Stimulated activated CD8-positive, alpha-beta memory T cell treated with anti-CD3 and anti-CD28 coated beads, Interleukin-7, amount 100 ng/mL, for 24 hours (primary cell): ENCODE results near the gene NUDT19.
A peak's percentile ranks its signal among the peaks of the same experiment; 100 is the strongest.
"Not testable (repeated sequence)": the region's sequence is repeated elsewhere in the genome, so short reads cannot be mapped to it uniquely, and the experiment has no call there.

ENCODE experiments used
- DNase-seq: peaks from one replicate; pipeline ENCODE4 v3.0.0-alpha.2; 2020; ENCODE audit warnings: low read depth

NUDT19 gene

DNA sequence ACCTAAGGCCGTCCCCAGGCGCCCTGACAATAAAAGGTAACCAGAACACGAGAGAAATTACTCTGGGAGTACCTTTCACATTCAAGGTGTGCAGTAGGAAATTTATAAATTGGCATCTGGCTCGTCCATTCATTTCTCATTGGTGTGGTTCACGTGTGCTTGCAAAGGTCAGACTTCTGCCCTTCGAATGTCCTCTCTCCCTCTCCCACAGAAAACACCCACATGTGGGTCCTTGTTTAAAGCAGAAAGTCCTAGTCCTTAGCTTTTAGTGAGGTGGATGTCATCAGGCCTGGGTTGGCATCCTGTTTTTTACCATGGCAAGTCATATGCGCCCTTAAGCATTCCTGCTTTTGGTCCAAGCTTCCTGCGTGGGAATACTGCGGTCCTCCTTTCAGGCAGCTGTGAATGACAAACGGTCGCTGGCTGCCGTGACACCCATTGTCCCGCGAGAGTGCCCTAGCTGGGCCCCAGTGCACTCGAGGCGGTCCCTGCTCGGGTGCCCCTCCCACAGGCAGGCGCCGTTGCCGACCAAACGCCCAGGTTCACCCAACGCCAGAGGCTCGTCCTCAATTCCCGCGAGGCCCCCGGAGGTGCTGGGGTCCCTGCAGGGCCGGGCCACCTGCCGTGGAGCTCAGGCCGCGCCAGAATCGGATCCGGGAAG is at the start of gene NUDT19:
Gene NUDT19, plus strand, starts transcription at position 531 of the 661 bp plus-strand sequence. CDS start 140 bp downstream, outside the sequence.
- DNase-seq: peak; percentile 70

DNA sequence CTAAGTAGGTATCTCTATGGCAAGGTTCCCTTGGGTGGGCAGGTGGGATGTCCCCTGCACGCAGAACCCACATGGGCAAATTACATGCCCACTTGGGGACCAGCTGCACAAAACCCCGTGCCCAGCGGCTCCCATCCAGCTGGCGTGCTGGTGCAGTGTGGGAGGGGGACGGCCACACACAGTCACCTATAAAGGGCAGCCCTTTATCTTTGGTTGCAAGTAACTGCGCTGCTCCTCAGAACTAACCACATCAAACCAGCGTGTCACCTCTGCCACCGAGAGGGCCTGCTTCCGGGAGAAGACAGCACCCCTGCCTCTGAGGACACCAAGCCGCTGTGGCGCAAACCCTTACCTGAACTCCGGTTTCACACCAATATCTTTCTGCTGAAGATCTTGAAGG is 48.9 kb upstream of the NUDT19 start:
- DNase-seq: peak; percentile 21

DNA sequence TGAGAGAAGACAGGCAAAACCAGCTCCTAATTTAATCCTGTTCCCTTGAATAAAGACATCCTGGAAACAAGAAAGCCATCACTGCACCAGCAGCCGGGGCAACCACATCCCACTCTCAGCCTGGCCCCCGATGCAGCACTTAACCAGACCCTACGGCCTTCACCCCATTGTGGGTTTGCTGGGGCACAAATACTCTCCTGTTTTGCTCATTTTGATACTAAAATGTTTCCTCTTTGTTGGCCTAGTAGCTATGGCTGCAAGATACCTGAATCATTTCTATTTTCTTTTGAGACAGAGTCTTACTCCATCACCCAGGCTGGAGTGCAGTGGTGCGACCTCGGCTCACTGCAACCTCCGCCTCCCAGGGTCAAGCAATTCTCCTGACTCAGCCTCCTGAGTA is 45.1 kb upstream of the NUDT19 start:
- DNase-seq: no peak

DNA sequence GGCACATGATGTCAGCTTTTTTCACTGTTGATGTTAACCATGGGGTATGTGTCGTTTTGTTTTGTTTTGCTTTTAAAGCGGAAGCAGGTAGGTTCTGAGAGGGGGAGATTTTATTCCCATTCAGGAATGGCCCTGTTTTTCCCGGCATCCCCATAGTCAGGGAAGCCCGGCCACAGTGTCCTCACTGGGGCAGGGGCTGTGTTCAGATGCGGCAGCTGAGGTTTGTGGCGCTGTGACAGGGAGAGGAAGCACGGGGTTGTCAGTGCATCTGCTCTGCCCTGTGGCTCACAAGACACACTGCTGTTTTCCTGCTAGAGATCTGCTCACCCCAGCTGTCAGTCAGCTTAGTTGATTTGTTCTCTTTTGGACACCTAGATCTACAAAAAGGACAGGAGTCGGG is 44.3 kb upstream of the NUDT19 start:
- no peak for DNase-seq

DNA sequence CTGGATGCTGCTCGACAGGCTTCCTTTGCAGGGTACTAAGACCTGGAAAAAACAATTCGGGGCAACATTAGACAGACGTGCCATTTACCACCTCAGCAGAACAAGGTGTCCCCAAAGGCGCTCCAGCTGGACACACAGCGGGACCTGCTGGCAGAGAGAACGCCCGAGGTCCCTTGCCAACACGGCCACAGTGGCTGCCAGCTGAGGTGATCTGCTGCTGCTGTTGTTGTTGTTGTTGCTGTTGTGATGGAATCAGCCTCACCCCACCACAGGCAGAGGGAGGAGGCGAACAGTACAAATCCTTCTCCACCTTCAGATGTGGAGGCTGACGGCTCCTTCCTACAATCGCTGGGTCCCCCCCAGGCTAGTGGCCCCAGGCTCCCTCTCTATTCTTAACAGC is 41.9 kb upstream of the NUDT19 start:
- DNase-seq: no peak

DNA sequence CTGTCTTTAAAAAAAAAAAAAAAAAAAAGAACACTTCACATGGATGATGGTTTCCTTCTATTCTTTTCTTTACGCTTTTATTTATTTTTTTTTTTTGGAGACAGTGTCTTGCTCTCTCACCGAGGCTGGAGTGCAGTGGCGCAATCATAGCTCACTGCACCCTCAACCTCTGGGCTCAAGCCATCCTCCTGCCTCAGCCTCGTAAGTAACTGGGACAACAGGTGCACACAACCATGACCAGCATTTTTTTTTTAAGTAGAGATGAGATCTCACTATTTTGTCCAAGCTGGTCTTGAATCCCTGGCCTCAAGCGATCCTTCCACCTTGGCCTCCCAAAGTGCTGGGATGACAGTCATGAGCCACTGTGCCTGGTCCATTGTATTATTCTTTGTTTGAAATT is 41.0 kb upstream of the NUDT19 start:
- no peak for DNase-seq

DNA sequence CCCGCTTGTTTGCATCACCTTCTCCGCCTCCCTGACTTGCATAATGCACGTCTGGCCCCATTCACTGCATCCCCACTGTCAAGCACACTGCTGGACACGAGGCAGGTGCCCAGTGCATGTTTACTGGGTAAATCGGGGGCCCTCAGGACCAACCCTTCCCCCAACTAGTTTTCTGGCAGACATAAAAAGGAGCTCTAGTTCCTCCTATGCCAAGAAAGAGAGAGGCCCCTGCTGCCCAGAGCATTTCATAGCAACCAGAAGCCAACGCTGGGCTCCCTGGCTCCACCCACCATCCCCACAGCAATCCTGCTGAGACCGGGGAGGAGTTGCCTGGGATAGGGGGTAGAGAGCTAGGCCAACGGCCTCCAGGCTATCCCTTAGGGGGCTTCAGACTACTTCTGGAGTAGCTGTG is 39.9 kb upstream of the NUDT19 start:
- no peak for DNase-seq

DNA sequence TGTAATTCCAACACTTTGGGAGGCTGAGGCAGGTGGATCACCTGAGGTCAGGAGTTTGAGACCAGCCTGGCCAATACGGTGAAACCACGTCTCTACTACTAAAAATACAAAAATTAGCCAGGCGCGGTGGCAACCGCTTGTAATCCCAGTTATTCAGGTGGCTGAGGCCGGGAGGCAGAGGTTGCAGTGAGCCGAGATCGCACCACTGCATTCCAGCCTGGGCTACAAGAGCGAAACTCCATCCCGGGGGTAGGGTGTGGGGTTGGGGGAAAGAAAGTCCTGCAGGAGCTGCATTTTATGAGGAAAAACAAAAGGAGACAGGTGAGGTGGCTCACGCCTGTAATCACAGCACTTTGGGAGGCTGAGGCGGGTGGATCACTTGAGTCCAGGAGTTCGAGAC is 39.3 kb upstream of the NUDT19 start:
- not testable (repeated sequence) for DNase-seq

DNA sequence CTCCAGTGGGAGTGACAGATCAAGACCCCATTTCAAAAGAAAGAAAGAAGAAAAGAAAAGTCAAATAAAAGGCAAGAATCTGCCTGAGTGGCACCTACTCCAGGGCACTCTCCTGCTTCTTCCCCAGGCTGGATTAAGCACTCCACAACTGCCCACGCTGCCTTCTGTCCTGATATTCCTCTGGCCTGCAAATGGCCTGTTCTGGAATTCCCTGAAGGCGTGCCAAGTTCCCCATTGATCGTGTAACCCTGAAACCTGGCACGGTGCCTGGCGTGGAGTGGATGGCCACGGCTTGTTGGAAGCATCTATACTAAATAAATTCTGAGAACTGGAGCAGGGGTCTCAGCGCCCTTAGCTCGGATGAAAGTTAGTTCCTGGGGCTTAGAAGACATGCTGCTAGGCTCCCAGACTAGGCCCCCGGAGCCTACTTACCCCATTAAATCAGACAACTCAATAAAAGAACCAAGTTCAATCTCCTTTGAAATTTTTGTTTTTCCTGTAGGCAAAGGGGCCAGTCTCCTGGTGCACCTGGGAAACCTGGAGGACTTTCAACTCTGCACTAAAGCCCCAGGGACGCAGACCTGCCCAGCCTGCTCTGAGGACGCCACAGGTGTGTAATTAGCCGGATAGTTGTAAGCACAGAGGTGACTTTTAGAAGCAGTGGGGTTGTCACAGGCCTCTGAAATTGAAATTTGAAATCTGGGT is 38.6 kb upstream of the NUDT19 start:
- no peak for DNase-seq

DNA sequence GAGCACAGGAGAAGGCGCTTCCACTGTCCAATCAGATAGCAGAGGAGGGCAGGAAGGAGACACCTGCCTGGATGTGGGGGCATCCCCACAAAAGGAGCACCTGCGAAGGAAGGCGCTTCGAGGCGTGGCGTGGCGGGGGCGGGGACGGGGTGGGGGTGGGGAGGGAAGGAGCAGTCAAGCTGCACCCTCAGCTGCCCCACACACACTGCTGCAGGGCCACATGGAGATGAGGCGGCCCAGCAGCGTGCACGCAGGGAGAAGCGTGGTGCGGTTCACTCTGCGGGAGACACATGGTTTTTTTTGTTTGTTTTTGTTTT is 38.1 kb upstream of the NUDT19 start:
- DNase-seq: no peak

DNA sequence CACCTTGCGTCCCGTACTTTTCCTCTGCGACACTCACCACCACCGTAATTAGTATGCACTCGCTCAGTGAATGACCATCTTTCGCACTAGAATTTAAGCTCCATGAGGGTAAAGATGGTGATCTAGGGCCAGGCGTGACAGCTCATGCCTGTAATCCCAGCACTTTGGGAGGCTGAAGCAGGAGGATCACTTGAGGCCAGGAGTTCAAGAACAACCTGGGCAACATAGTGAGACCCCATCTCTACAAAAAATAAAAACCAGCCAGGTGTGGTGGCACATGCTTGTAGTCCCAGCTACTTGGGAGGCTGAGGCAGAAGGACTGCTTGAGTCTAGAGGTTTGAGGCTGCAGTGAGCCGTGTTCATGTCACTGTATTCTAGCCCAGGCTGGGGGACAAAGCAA is 35.2 kb upstream of the NUDT19 start:
- DNase-seq: not testable (repeated sequence)

DNA sequence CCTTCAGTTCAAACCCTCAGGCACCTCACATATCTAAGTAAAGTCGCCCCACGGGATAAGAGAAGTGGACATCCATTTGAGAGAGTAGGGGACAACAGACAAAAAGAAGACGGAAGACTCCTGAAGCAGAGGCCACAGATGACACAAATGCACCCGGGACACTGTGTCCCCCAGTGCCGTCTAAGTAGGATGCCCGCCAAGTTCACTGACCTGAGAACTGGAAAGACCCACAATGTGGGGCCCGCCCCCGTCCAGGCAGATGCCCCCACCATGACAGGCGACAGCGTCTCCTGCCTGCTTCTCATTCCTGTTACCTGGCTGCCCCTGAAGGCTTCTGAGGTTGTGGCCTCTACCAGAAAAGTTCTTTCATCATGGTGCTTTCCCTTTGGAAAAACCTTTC is 33.5 kb upstream of the NUDT19 start:
- no peak for DNase-seq

DNA sequence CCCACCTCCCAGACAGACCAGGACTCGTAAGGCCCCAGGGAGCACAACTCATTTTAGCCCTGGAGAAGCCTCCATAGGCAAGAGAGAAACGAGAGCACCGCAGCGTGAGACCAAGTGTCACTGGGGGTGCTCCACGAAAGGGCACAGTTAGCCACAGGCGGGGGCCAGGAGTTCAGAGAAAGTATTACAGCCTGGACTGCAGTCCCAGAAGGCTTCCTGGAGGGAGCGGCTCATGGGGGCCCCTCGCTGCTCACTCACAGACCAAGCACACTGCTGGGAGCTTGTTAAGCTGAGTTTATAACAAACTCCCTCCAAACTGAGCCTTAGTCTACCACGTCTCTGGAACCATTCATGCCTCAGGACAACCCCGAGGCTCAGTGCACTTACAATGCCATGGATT is 33.1 kb upstream of the NUDT19 start:
- DNase-seq: no peak

DNA sequence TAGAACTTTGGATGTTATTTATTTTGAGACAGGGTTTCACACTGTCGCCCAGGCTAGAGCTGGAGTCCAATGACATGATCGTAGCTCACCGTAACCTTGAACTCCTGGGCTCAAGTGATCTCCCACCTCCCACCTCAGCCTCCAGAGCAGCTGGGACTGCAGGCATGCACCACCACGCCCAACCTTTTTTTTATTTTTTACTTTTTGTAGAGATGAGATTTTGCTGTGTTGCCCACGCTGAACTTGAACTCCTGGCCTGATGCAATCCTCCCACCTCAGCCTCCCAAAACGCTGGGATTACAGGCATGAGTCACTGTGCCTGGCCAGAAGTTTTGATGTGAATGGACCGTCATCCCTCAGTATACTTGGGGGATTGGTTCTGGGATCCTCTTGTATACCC is 30.3 kb upstream of the NUDT19 start:
- no peak for DNase-seq

DNA sequence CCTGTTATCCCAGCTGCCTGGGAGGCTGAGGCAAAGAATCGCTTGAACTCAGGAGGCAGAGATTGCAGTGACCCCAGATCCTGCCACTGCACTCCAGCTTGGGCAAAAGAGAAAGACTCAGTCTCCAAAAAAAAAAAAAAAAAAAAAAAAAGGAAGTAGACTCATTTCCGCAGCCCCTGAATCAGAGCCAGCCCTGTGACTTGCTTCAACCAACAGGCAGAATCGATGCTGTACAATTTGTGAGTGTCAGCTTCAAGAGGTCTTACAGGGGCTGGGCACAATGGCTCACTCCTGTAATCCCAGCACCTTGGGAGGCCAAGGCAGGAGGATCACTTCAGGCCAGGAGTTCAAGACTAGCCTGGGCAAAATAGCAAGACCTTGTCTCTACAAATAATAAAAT is 29.4 kb upstream of the NUDT19 start:
- DNase-seq: no peak

DNA sequence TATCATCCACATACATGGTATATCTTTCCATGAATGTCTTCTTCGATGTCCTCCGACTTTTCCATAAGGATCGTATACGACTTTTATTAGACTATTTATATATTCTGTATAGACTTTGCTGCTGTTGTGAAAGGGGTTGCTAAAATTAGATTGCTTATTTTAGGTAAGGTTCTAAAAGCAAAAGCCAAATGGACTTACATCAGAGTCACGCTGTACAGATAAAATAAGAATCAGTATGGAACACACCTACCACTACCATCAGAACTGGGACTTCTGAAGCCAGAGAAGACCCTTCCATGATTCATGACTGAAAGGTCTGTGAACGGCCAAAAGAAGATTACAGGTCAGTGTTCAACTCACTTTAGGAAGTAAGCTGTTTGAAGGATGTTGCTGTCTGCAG is 25.5 kb upstream of the NUDT19 start:
- no peak for DNase-seq

DNA sequence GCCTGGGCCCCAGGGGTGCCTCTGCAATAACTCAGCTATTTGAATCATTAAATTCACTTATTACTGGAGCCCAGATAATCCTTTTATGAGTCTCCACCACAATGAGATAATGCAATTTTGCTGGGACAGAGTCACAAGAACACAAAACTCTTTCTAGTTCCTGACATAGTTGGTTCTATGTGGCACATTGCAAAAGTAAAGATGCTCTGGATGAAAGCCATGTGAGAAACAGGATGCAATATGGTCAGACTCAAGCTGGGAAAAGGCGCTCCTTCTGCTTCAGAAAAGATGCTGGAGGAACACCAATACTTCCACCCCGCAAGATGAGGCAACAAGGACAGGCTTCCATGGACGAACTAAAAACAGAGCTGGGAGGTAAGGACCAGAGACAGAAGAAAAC is 22.3 kb upstream of the NUDT19 start:
- DNase-seq: no peak

DNA sequence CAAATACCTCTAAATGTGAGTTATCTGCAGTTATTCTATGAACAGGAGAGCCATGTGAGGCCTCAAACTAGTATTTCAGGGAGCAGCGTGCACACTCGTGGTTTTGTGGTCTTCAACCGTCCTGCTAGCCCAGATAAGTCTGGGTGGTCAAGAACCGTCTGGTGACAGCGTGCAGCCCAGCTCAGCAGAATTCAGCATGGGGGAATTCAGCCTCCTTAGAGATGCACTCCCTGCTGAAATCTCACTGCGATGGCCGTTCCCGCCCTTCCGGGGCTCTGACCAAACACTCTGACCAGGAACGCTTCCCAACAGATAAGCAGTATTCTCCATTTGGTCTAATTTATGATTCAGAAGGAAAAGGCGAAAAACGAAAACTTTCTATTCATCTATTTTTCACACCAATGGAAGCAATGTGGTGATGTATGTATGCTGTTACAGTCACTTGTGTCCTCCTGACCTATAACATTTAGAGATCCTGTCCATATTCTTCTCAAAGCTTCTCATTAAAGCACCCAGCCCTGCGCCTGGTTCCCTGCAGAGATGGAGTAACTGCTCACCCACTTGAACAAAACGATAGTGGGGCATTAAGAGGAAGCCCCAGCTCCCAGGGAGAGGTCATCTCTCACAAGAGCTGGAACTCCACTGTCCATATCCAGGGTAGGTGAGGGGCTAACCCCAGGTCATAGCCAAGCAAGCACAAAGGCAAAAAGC is 19.6 kb upstream of the NUDT19 start:
- DNase-seq: no peak

DNA sequence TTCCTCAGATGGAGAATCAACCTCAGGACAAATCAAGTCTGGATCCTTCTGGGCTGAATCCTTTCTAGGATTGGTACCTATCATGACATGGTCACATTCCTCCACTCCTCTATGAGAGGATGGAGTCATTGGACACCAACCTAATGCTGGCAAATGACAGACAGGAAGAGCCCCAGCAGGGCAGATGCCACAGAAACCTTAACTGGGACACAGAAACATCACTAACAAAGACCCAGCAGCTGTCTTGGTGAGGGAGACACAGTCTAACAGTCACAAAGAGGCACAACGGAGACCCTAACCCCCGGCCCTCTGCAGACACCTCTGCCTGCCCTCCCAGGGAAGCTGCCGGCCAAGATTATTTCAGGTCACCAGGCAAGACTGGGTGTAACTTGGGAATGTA is 18.8 kb upstream of the NUDT19 start:
- no peak for DNase-seq

DNA sequence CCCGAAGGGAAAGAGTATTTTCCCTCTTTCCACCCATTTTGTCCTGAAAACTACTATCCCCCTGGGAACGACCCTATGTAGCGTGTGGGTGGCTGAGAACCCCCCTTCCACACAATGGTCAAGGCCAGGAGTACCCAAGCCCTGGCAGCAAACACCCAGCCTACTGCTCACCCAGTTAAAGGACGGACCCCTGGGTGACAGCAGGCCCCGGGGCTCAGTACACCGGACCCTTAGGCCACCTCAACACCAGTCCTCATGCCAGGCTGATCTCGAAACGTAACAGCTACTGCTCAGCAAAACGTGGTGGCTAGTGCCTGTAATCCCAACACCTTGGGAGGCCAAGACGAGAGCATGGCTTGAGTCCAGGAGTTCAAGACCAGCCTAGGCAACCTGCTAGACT is 18.0 kb upstream of the NUDT19 start:
- DNase-seq: no peak

DNA sequence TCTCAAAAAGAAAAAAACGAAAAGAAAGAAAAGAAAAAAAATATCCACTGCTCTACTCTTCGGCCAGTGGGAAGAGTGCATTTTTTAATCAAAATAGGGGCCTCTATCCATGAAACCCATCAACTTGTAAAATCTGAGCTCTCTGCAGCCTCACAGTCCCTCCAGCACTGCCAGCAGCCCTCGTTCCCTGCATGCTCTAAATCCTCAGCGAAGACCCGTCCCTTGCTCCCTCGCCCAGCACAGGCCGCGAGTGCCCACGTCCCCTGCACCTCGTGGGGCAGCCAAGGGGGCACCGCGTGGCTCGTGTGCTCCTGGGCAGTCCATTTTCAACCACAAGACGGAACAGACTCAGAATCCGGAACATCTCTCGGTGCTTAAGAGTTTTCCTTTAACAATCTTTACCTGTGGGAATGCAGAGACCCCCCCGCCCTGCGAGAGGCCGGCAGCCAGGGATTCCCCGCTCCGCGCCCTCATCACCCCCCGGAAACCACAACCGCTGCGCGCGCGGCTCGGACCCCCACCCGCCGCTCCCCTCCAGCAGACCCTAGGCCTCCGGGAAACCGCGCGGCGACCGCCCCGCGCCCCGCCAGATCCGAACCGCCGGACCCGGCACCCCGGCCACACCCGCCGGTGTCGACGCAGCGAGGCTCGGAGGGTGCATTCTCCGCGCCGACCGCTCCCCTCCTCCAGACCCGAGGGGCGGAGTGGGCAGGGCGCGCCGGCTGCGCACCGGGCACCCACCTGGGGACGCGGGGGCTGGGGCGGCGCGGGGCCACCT is 17.3 kb upstream of the NUDT19 start:
- no peak for DNase-seq

DNA sequence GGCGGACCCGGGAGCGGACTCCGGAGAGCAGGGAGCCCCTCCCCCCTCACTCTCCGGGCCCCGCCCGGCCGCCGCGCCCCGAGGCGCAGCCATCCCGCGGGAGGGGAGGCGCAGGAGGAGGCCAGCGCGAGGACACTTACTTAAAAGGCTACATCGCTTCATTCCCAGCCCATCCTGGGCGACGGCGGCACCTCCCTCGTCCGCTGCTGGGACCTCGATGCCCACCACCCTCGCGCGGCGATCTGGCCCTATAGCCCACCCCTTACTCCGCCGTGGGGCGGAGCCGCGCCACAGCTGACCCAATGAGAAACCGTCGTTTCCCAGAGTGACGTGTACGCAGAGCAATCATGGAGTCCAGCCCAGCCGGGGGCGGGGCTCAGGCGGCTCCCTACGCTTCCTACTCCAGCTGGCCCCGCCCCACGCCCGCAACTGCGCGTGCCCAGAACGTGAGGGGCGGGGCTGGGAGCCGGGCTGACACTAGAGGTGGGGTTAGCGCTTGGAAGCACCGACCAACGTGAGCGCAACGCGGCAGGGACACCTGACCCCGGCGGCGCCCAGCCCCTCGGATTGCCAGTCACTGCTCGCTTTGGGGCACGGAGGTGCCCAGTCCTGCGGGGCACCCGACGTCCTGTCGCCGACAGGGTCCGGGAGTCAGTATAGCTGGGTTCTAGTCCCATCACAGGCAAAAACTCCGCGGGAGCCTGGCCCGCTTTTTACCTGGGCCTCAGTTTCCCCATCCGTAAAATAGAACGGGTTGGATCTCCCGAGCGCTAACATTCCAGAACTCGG is 16.5 kb upstream of the NUDT19 start, which contains the start of gene ANKRD27:
Gene ANKRD27, minus strand, starts transcription at position 250 of the 789 bp plus-strand sequence. CDS start 16,165 bp downstream, outside the sequence.
- DNase-seq: peak; percentile 91
